Measurements from ENCODE around the gene TMEM135.

GRCh38 chr11:87307101-87307500 is 269.4 kb downstream of the TMEM135 start:
- TF ChIP-seq POLR2A (IDR thresholded peaks at IDR 0.05), result no peak
- TF ChIP-seq, protein P1, sequence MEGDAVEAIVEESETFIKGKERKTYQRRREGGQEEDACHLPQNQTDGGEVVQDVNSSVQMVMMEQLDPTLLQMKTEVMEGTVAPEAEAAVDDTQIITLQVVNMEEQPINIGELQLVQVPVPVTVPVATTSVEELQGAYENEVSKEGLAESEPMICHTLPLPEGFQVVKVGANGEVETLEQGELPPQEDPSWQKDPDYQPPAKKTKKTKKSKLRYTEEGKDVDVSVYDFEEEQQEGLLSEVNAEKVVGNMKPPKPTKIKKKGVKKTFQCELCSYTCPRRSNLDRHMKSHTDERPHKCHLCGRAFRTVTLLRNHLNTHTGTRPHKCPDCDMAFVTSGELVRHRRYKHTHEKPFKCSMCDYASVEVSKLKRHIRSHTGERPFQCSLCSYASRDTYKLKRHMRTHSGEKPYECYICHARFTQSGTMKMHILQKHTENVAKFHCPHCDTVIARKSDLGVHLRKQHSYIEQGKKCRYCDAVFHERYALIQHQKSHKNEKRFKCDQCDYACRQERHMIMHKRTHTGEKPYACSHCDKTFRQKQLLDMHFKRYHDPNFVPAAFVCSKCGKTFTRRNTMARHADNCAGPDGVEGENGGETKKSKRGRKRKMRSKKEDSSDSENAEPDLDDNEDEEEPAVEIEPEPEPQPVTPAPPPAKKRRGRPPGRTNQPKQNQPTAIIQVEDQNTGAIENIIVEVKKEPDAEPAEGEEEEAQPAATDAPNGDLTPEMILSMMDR (IDR thresholded peaks at IDR 0.05), result no peak

Data from right lobe of liver (tissue), 4 donors.